GM12878 (cell line): ENCODE measurements around the gene ARL11. TPM values are rescaled to one million over a fixed set of nuclear protein-coding genes. Genes with fewer than 3 reads are reported as not detected.

ENCODE experiments used
- ATAC-seq: fragments of 200-7000 bp; cut with Tn5 transposase; 3 replicates; pipeline ENCODE4 v1.9.1; 2020; ENCODE audit warnings: mild to moderate bottlenecking, moderate library complexity
- BruUV-seq: library from RNA; stranded (reverse); fragments of 400-500 nt; replicated peaks from 2 replicates; lab custom pipeline; 2021; lab: Mats Ljungman, UMichigan
- CTCF ChIA-PET: fragments of 300-600 bp; sonication (Branson Sonifier 250); formaldehyde crosslinking; extraction: SDS; loops from one replicate; lab custom pipeline; 2021; ENCODE audit warnings: inconsistent platforms; lab: Yijun Ruan, JAX
- POLR2A ChIA-PET: fragments of 350-600 bp; formaldehyde crosslinking; extraction: SDS; loops from one replicate; lab custom pipeline; 2021; ENCODE audit warnings: inconsistent platforms; lab: Charles Lee
- RAD21 ChIA-PET: fragments of 300-600 bp; sonication (Branson Sonifier 250); formaldehyde crosslinking; loops from one replicate; lab custom pipeline; 2023; ENCODE audit warnings: antibody characterized with exemption; ENCODE audit not compliant: unreplicated experiment; lab: Charles Lee
- SMC1A ChIA-PET: fragments of 300-600 bp; sonication (Branson Sonifier 250); formaldehyde crosslinking; loops from one replicate; lab custom pipeline; 2023; ENCODE audit not compliant: unreplicated experiment, uncharacterized antibody; lab: Charles Lee
- DNase-seq: peaks from one replicate; pipeline ENCODE4 v3.0.0-alpha.2; 2011; ENCODE audit warnings: low read depth, low spot score
- FAIRE-seq: peaks from 3 replicates; lab custom pipeline; 2011; peaks lifted over from hg19 to GRCh38; lab: Jason Lieb, UNC
- H2AFZ ChIP-seq: 2 replicates; pipeline ENCODE4 v1.6.0; 2011; ENCODE audit warnings: low read depth, low read length, control low read depth; ENCODE audit not compliant: control insufficient read depth
- H3K27ac ChIP-seq: 2 replicates; pipeline ENCODE4 v1.5.1; 2011; ENCODE audit warnings: control low read depth; ENCODE audit not compliant: control insufficient read depth, insufficient read depth
- H3K27me3 ChIP-seq, 2 experiments: replicated peaks in 1 of 2; 2 replicates each; pipeline versions ENCODE4 v1.6.0 to v1.6.1; 2011; ENCODE audit warnings: low read length in 1 of 2; ENCODE audit not compliant: control insufficient read depth in 2 of 2, insufficient read depth in 2 of 2
- H3K36me3 ChIP-seq, 2 experiments: 2 replicates each; pipeline ENCODE4 v1.5.1; 2011; ENCODE audit warnings: low read length in 1 of 2; ENCODE audit not compliant: control insufficient read depth in 2 of 2, insufficient read depth in 2 of 2
- H3K4me1 ChIP-seq: 2 replicates; pipeline ENCODE4 v1.6.1; 2011; ENCODE audit warnings: mild to moderate bottlenecking, low read length, moderate library complexity, mixed read lengths; ENCODE audit not compliant: control insufficient read depth, insufficient read depth
- H3K4me2 ChIP-seq: 2 replicates; pipeline ENCODE4 v1.6.0; 2011; ENCODE audit warnings: control low read depth; ENCODE audit not compliant: control insufficient read depth, insufficient read depth
- H3K4me3 ChIP-seq: fragments of 200-600 bp; sonication (generic); 2 replicates; pipeline ENCODE4 v1.5.1; 2016
- H3K79me2 ChIP-seq: 2 replicates; pipeline ENCODE4 v1.6.0; 2011; ENCODE audit warnings: low read length; ENCODE audit not compliant: control insufficient read depth, insufficient read depth
- H3K9ac ChIP-seq: 2 replicates; pipeline ENCODE4 v1.8.0; 2011; ENCODE audit warnings: low read length, control low read depth, mixed read lengths; ENCODE audit not compliant: control insufficient read depth, insufficient read depth
- H3K9me3 ChIP-seq: replicated peaks from 3 replicates; pipeline ENCODE4 v1.5.1; 2011; ENCODE audit warnings: mild to moderate bottlenecking, low read length; ENCODE audit not compliant: control insufficient read depth, insufficient read depth
- H4K20me1 ChIP-seq: 2 replicates; pipeline ENCODE4 v1.6.0; 2011; ENCODE audit not compliant: control insufficient read depth, insufficient read depth
- BMI1 ChIP-seq: fragments of 450-650 bp; IDR thresholded peaks from 2 replicates; pipeline ENCODE4 v1.6.1; 2016; ENCODE audit warnings: mild to moderate bottlenecking, moderate library complexity, borderline replicate concordance
- CEBPZ ChIP-seq: fragments of 150-350 bp; IDR thresholded peaks from 2 replicates; pipeline ENCODE4 v1.6.1; 2016; ENCODE audit warnings: low read depth, low read length
- EP300 ChIP-seq, 2 experiments: fragments of 150-350 bp in 1 of 2; IDR thresholded peaks; 2 replicates each; pipeline ENCODE4 v1.6.1; 2011 to 2012; ENCODE audit warnings: low read depth in 2 of 2, low read length in 2 of 2, borderline replicate concordance in 1 of 2, improper control_type of control experiment in 1 of 2, inconsistent platforms in 1 of 2; ENCODE audit not compliant: control insufficient read depth in 1 of 2
- HCFC1 ChIP-seq: fragments of 150-350 bp; IDR thresholded peaks from 2 replicates; pipeline ENCODE4 v1.6.1; 2014; ENCODE audit warnings: low read length
- IKZF2 ChIP-seq, 2 experiments: fragments of 450-650 bp; IDR thresholded peaks; 2 replicates each; pipeline ENCODE4 v1.6.1; 2017; ENCODE audit warnings: mild to moderate bottlenecking in 2 of 2, moderate library complexity in 2 of 2
- IRF4 ChIP-seq: IDR thresholded peaks from 2 replicates; pipeline ENCODE4 v1.6.1; 2011; ENCODE audit warnings: low read depth, low read length
- NBN ChIP-seq: fragments of 450-650 bp; IDR thresholded peaks from 2 replicates; pipeline ENCODE4 v1.6.1; 2016
- NFIC ChIP-seq: IDR thresholded peaks from 2 replicates; pipeline ENCODE4 v1.6.1; 2012; ENCODE audit warnings: low read depth, mild to moderate bottlenecking, inconsistent platforms, low read length, moderate library complexity
- POLR2AphosphoS2 ChIP-seq: IDR thresholded peaks from 2 replicates; pipeline ENCODE4 v1.6.1; 2011; ENCODE audit warnings: low read depth, mild to moderate bottlenecking, low read length, improper control_type of control experiment, moderate library complexity
- RFX5 ChIP-seq: IDR thresholded peaks from 2 replicates; pipeline ENCODE4 v1.6.1; 2011; ENCODE audit warnings: low read depth, low read length, improper control_type of control experiment
- WGBS: methylation state at CpG from one replicate; pipeline ENCODE4 v1.1.6; 2016; ENCODE audit warnings: low lambda C conversion rate; ENCODE audit not compliant: insufficient replicate concordance, insufficient coverage; ENCODE audit errors: missing lambda C conversion rate; 5-methylcytosine and 5-hydroxymethylcytosine counted together
- in situ Hi-C: fragments of 300-500 bp; cut with MboI; formaldehyde crosslinking; loops from 9 replicates; pipeline ENCODE4 v1.14.3; 2018; ENCODE audit warnings: mixed read lengths
- intact Hi-C: fragments of 100-400 bp; cut with micrococcal nuclease; formaldehyde crosslinking; loops from one replicate; pipeline ENCODE4 v1.14.2; 2022; ENCODE audit not compliant: unreplicated experiment
- polyA plus RNA-seq, 11 experiments: library from polyadenylated mRNA; depleted of rRNA in 4 of 11; unstranded in 6 of 11; stranded (reverse) in 5 of 11; fragments of >200 nt; fragmentation: Nextera tagmentation in 4 of 11; fragmentation: Illumina TruSeq in 1 of 11; extraction: Ambion mirVana in 4 of 11; extraction: Trizol in 1 of 11; gene quantifications; 1 replicate in 1 of 11; 2 replicates in 10 of 11; pipeline versions ENCODE4 v1.2.1 to v1.2.3, GENCODE V29; 2011 to 2016; ENCODE audit warnings: inconsistent platforms in 2 of 11, missing spikeins in 2 of 11, low read depth in 1 of 11
- total RNA-seq, 4 experiments: library from RNA; depleted of rRNA in 3 of 4; stranded (reverse); fragments of >200 nt in 3 of 4; fragmentation: Illumina TruSeq in 1 of 4; extraction: Trizol in 1 of 4; gene quantifications; 2 replicates each; pipeline versions ENCODE4 v1.2.1 to v1.2.3, GENCODE V29; 2013 to 2021
- TF ChIP-seq, protein P1 (sequence below): fragments of 450-650 bp; formaldehyde crosslinking; IDR thresholded peaks from 2 replicates; pipeline ENCODE4 v1.4.0; 2020; ENCODE audit warnings: mild to moderate bottlenecking, moderate library complexity

Gene ARL11
- total and polyA plus RNA-seq, 10 of the 15 experiments (the other 5 are each of a cell fraction or from before 2014, with no cell fraction given) = 2.0 to 7.2 (median 4.4) TPM

GRCh38 chr13:49622174-49622946 lies 5.9 kb upstream of the ARL11 start (continued):
- no peak for TF ChIP-seq CEBPZ

DNA sequence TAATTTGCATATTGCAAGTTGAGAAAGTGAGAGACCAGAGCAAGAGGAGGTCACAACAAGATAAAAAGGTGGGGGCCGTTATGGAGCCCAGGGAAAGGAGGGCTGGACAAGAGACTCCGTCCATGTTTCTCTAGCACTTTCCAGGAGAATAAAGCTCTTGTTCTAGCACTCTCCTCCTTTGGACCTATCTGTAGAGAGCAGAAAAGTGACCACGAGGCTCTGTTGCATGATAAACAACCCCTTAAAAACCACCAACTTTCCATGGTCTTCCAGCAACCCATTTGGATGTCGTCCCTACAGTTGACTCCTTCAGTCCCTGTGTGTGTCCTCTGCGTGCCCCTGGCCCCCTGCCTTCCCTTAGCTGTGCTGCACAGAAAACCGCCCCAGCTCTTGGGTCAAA lies 4.1 kb upstream of the ARL11 start:
- SMC1A ChIA-PET = no interaction called here
- H3K27me3 ChIP-seq = no peaks in the 10 kb centered on the region
- H3K36me3 ChIP-seq = no peaks in the 10 kb centered on the region
- ATAC-seq (no peak), FAIRE-seq (no peak), DNase-seq (no peak)
- RAD21 ChIA-PET = no interaction called here
- H4K20me1 ChIP-seq = no peaks in the 10 kb centered on the region
- H3K9me3 ChIP-seq = no peaks in the 10 kb centered on the region
- WGBS = 35% methylated on average over 6 of the region's 6 CpGs
- H3K4me3 ChIP-seq = no peak overlapping the region
- H3K4me1 ChIP-seq = no peaks in the 10 kb centered on the region
- intact Hi-C loops = no loop called here
- no peak overlapping the region for H3K9ac ChIP-seq
- H2AFZ ChIP-seq = no peak overlapping the region
- H3K27ac ChIP-seq = no peak overlapping the region
- no TSS peak for BruUV-seq
- TF ChIP-seq POLR2AphosphoS2 (no peak), BMI1 (no peak), IKZF2 (IDR thresholded peaks at IDR 0.05) (no peak), NFIC (no peak), HCFC1 (no peak), IRF4 (no peak), NBN (no peak), RFX5 (no peak), EP300 (IDR thresholded peaks at IDR 0.05; ENCODE audit: borderline replicate concordance in 1 of 2, control insufficient read depth in 1 of 2, low read depth in 2 of 2, low read length in 2 of 2) (no peak)
- TF ChIP-seq, protein P1, sequence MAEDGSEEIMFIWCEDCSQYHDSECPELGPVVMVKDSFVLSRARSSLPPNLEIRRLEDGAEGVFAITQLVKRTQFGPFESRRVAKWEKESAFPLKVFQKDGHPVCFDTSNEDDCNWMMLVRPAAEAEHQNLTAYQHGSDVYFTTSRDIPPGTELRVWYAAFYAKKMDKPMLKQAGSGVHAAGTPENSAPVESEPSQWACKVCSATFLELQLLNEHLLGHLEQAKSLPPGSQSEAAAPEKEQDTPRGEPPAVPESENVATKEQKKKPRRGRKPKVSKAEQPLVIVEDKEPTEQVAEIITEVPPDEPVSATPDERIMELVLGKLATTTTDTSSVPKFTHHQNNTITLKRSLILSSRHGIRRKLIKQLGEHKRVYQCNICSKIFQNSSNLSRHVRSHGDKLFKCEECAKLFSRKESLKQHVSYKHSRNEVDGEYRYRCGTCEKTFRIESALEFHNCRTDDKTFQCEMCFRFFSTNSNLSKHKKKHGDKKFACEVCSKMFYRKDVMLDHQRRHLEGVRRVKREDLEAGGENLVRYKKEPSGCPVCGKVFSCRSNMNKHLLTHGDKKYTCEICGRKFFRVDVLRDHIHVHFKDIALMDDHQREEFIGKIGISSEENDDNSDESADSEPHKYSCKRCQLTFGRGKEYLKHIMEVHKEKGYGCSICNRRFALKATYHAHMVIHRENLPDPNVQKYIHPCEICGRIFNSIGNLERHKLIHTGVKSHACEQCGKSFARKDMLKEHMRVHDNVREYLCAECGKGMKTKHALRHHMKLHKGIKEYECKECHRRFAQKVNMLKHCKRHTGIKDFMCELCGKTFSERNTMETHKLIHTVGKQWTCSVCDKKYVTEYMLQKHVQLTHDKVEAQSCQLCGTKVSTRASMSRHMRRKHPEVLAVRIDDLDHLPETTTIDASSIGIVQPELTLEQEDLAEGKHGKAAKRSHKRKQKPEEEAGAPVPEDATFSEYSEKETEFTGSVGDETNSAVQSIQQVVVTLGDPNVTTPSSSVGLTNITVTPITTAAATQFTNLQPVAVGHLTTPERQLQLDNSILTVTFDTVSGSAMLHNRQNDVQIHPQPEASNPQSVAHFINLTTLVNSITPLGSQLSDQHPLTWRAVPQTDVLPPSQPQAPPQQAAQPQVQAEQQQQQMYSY = no peak
- no peak overlapping the region for H3K4me2 ChIP-seq
- POLR2A ChIA-PET = no interaction called here
- H3K79me2 ChIP-seq = peaks cover 4% of the 10 kb centered on the region
- CTCF ChIA-PET = no interaction called here
- in situ Hi-C loops = no loop called here
